HCT116 (cell line): Measurements from ENCODE around the gene SLC25A48. TPM values are rescaled to one million over a fixed set of nuclear protein-coding genes. Genes with fewer than 3 reads are reported as not detected.

Experiments used
- ATAC-seq: fragments of 200-7000 bp; cut with Tn5 transposase; 2 replicates; pipeline ENCODE4 v1.9.1; 2020; ENCODE audit warnings: mild to moderate bottlenecking, moderate library complexity
- BruUV-seq: library from RNA; stranded (reverse); fragments of 400-500 nt; replicated peaks from 2 replicates; lab custom pipeline; 2021; lab: Mats Ljungman, UMichigan
- CTCF ChIA-PET: fragments of 300-600 bp; sonication (Branson Sonifier 250); formaldehyde crosslinking; loops from one replicate; lab custom pipeline; 2021; ENCODE audit warnings: antibody characterized with exemption; lab: Charles Lee
- POLR2A ChIA-PET: fragments of 300-600, 350-600 bp; sonication (Branson Sonifier 250); formaldehyde crosslinking; loops from one replicate; lab custom pipeline; 2021; ENCODE audit warnings: antibody characterized with exemption; lab: Charles Lee
- RAD21 ChIA-PET, 2 experiments: fragments of 300-600 bp; sonication (Branson Sonifier 250); formaldehyde crosslinking; loops; one replicate each; lab custom pipeline; 2023; ENCODE audit warnings: low total read pairs in 2 of 2; ENCODE audit not compliant: uncharacterized antibody in 2 of 2, unreplicated experiment in 2 of 2, low non-redundant PET in 1 of 2; lab: Charles Lee
- DNase-seq: peaks from one replicate; pipeline ENCODE4 v3.0.0-alpha.2; 2010; ENCODE audit warnings: low read depth, low spot score
- H2AFZ ChIP-seq: fragments of 200-600 bp; shearing (Covaris generic), sonication (generic); 2 replicates; pipeline ENCODE4 v1.6.1; 2017; ENCODE audit warnings: low read depth, mixed run types, mixed read lengths, antibody characterized with exemption, low read length; ENCODE audit not compliant: poor library complexity, severe bottlenecking
- H3K27ac ChIP-seq: 2 replicates; pipeline ENCODE4 v1.5.1; 2012; ENCODE audit warnings: low read depth, low read length
- H3K27me3 ChIP-seq: fragments of 200-600 bp; sonication (generic); 2 replicates; pipeline ENCODE4 v1.6.1; 2016; ENCODE audit warnings: mixed run types, low read length, mixed read lengths; ENCODE audit not compliant: insufficient read depth
- H3K36me3 ChIP-seq, 2 experiments: fragments of 200-500 bp in 1 of 2; fragments of 200-600 bp in 1 of 2; sonication (Bioruptor generic) in 1 of 2; sonication (generic) in 1 of 2; 2 replicates each; pipeline versions ENCODE4 v1.5.1 to v1.6.1; 2014 to 2016; ENCODE audit warnings: low read length in 2 of 2, inconsistent platforms in 1 of 2, mixed read lengths in 1 of 2, mixed run types in 1 of 2; ENCODE audit not compliant: insufficient read depth in 2 of 2, control insufficient read depth in 1 of 2
- H3K4me1 ChIP-seq, 2 experiments: fragments of 200-600 bp in 1 of 2; sonication (generic) in 1 of 2; 2 replicates each; pipeline versions ENCODE4 v1.5.1 to v1.6.1; 2012 to 2017; ENCODE audit warnings: low read length in 2 of 2, inconsistent platforms in 1 of 2, mild to moderate bottlenecking in 1 of 2, mixed read lengths in 1 of 2, mixed run types in 1 of 2, moderate library complexity in 1 of 2; ENCODE audit not compliant: insufficient read depth in 2 of 2, control insufficient read depth in 1 of 2
- H3K4me2 ChIP-seq: fragments of 200-600 bp; sonication (generic); 2 replicates; pipeline ENCODE4 v1.6.1; 2017; ENCODE audit warnings: mixed run types, low read length, mixed read lengths
- H3K4me3 ChIP-seq, 2 experiments: fragments of 200-600 bp in 1 of 2; sonication (generic) in 1 of 2; replicated peaks in 1 of 2; 2 replicates each; pipeline ENCODE4 v1.5.1; 2011 to 2016; ENCODE audit warnings: low read length in 2 of 2, control low read depth in 1 of 2, low read depth in 1 of 2, mild to moderate bottlenecking in 1 of 2, mixed read lengths in 1 of 2, mixed run types in 1 of 2
- H3K79me2 ChIP-seq: fragments of 200-600 bp; sonication (generic); 2 replicates; pipeline ENCODE4 v1.6.1; 2017; ENCODE audit warnings: mild to moderate bottlenecking, mixed run types, low read length, moderate library complexity, mixed read lengths; ENCODE audit not compliant: insufficient read depth
- H3K9ac ChIP-seq: fragments of 200-600 bp; sonication (generic); 2 replicates; pipeline ENCODE4 v1.6.1; 2016; ENCODE audit warnings: low read length, mixed read lengths
- H3K9me2 ChIP-seq: fragments of 200-600 bp; sonication (generic), shearing (Covaris generic); 2 replicates; pipeline ENCODE4 v1.6.1; 2017; ENCODE audit warnings: mixed run types, mild to moderate bottlenecking, moderate library complexity; ENCODE audit not compliant: insufficient read depth
- H3K9me3 ChIP-seq, 2 experiments: fragments of 200-500 bp in 1 of 2; fragments of 200-600 bp in 1 of 2; sonication (Bioruptor generic) in 1 of 2; sonication (generic) in 1 of 2; 2 replicates each; pipeline ENCODE4 v1.6.1; 2014 to 2017; ENCODE audit warnings: low read length in 2 of 2, mixed read lengths in 2 of 2, inconsistent platforms in 1 of 2, low read depth in 1 of 2, mild to moderate bottlenecking in 1 of 2, mixed run types in 1 of 2, moderate library complexity in 1 of 2; ENCODE audit not compliant: control insufficient read depth in 1 of 2, insufficient read depth in 1 of 2
- H4K20me1 ChIP-seq: fragments of 200-600 bp; sonication (generic), shearing (Covaris generic); 2 replicates; pipeline ENCODE4 v1.6.1; 2017; ENCODE audit warnings: mixed run types, mild to moderate bottlenecking, moderate library complexity; ENCODE audit not compliant: insufficient read depth
- EZH2 ChIP-seq: fragments of 200-600 bp; sonication (generic); IDR thresholded peaks from 2 replicates; pipeline ENCODE4 v1.6.1; 2017; ENCODE audit warnings: antibody characterized with exemption, mixed run types
- RAD21 ChIP-seq: IDR thresholded peaks from 2 replicates; pipeline ENCODE4 v1.6.1; 2012; ENCODE audit warnings: low read depth, mild to moderate bottlenecking
- SP1 ChIP-seq: IDR thresholded peaks from 2 replicates; pipeline ENCODE4 v1.6.1; 2012; ENCODE audit warnings: low read depth
- YY1 ChIP-seq: IDR thresholded peaks from 2 replicates; pipeline ENCODE4 v1.6.1; 2011; ENCODE audit warnings: low read length, low read depth, moderate library complexity, mild to moderate bottlenecking; ENCODE audit not compliant: insufficient replicate concordance; ENCODE audit errors: extremely low read depth
- intact Hi-C: fragments of 100-400 bp; cut with micrococcal nuclease; formaldehyde crosslinking; loops from 2 replicates; pipeline ENCODE4 v1.10.0; 2022
- total RNA-seq: library from RNA; stranded (reverse); gene quantifications from one replicate; pipeline ENCODE4 v1.2.1, GENCODE V29; 2021; ENCODE audit not compliant: unreplicated experiment
- TF ChIP-seq, protein P1 (sequence below): IDR thresholded peaks from 2 replicates; pipeline ENCODE4 v1.6.1; 2011; ENCODE audit warnings: mild to moderate bottlenecking, low read length, moderate library complexity; ENCODE audit not compliant: insufficient replicate concordance; ENCODE audit errors: extremely low read depth
- TF ChIP-seq, protein P2 (sequence below): IDR thresholded peaks from 2 replicates; pipeline ENCODE4 v1.6.1; 2012
- TF ChIP-seq, protein P3 (sequence below), 3 experiments: fragments of 200-600 bp in 1 of 3; sonication (generic) in 1 of 3; IDR thresholded peaks in 2 of 3; conservative IDR thresholded peaks in 1 of 3; 2 replicates each; pipeline ENCODE4 v1.5.1; 2012 to 2017; ENCODE audit warnings: low read depth in 2 of 3, low read length in 2 of 3, antibody characterized with exemption in 1 of 3, borderline replicate concordance in 1 of 3, control low read depth in 1 of 3, mild to moderate bottlenecking in 1 of 3, mixed read lengths in 1 of 3, mixed run types in 1 of 3, moderate library complexity in 1 of 3; ENCODE audit not compliant: insufficient read depth in 1 of 3
- TF ChIP-seq, protein P4 (sequence below): IDR thresholded peaks from 2 replicates; pipeline ENCODE4 v1.6.1; 2012; ENCODE audit warnings: low read depth

SLC25A48 gene
- total RNA-seq, 1 experiment from 2014 or later, result 2.8 TPM

GRCh38 chr5:135859641-135860040, 25.2 kb downstream of the SLC25A48 start:
- ATAC-seq (no peak), DNase-seq (no peak)
- intact Hi-C loops, result no loop called here
- POLR2A ChIA-PET, result no interaction called here
- Histone ChIP-seq H3K79me2 (no peaks in the 10 kb centered on the region), H3K4me1 (no peaks in the 10 kb centered on the region), H3K4me2 (no peak overlapping the region), H3K36me3 (no peaks in the 10 kb centered on the region), H3K27ac (no peak overlapping the region), H3K27me3 (no peaks in the 10 kb centered on the region), H3K9ac (no peak overlapping the region)
- CTCF ChIA-PET, result interaction anchor here (1.2 kb wide), 1 partner anchor 29 kb away, joined by 3 read pairs; no protein-coding TSS in a partner anchor
- TF ChIP-seq EZH2 (no peak), RAD21 (no peak), YY1 (no peak), SP1 (no peak)
- TF ChIP-seq, protein P1, sequence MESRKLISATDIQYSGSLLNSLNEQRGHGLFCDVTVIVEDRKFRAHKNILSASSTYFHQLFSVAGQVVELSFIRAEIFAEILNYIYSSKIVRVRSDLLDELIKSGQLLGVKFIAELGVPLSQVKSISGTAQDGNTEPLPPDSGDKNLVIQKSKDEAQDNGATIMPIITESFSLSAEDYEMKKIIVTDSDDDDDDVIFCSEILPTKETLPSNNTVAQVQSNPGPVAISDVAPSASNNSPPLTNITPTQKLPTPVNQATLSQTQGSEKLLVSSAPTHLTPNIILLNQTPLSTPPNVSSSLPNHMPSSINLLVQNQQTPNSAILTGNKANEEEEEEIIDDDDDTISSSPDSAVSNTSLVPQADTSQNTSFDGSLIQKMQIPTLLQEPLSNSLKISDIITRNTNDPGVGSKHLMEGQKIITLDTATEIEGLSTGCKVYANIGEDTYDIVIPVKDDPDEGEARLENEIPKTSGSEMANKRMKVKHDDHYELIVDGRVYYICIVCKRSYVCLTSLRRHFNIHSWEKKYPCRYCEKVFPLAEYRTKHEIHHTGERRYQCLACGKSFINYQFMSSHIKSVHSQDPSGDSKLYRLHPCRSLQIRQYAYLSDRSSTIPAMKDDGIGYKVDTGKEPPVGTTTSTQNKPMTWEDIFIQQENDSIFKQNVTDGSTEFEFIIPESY, result no peak
- TF ChIP-seq, protein P2, sequence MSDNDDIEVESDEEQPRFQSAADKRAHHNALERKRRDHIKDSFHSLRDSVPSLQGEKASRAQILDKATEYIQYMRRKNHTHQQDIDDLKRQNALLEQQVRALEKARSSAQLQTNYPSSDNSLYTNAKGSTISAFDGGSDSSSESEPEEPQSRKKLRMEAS, result no peak
- TF ChIP-seq, protein P3, sequence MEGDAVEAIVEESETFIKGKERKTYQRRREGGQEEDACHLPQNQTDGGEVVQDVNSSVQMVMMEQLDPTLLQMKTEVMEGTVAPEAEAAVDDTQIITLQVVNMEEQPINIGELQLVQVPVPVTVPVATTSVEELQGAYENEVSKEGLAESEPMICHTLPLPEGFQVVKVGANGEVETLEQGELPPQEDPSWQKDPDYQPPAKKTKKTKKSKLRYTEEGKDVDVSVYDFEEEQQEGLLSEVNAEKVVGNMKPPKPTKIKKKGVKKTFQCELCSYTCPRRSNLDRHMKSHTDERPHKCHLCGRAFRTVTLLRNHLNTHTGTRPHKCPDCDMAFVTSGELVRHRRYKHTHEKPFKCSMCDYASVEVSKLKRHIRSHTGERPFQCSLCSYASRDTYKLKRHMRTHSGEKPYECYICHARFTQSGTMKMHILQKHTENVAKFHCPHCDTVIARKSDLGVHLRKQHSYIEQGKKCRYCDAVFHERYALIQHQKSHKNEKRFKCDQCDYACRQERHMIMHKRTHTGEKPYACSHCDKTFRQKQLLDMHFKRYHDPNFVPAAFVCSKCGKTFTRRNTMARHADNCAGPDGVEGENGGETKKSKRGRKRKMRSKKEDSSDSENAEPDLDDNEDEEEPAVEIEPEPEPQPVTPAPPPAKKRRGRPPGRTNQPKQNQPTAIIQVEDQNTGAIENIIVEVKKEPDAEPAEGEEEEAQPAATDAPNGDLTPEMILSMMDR (IDR thresholded peaks at IDR 0.05 in 2 of 3, conservative IDR thresholded peaks at IDR 0.05 in 1 of 3; ENCODE audit: borderline replicate concordance in 1 of 3, insufficient read depth in 1 of 3, low read depth in 2 of 3, low read length in 2 of 3), result no peak
- TF ChIP-seq, protein P4, sequence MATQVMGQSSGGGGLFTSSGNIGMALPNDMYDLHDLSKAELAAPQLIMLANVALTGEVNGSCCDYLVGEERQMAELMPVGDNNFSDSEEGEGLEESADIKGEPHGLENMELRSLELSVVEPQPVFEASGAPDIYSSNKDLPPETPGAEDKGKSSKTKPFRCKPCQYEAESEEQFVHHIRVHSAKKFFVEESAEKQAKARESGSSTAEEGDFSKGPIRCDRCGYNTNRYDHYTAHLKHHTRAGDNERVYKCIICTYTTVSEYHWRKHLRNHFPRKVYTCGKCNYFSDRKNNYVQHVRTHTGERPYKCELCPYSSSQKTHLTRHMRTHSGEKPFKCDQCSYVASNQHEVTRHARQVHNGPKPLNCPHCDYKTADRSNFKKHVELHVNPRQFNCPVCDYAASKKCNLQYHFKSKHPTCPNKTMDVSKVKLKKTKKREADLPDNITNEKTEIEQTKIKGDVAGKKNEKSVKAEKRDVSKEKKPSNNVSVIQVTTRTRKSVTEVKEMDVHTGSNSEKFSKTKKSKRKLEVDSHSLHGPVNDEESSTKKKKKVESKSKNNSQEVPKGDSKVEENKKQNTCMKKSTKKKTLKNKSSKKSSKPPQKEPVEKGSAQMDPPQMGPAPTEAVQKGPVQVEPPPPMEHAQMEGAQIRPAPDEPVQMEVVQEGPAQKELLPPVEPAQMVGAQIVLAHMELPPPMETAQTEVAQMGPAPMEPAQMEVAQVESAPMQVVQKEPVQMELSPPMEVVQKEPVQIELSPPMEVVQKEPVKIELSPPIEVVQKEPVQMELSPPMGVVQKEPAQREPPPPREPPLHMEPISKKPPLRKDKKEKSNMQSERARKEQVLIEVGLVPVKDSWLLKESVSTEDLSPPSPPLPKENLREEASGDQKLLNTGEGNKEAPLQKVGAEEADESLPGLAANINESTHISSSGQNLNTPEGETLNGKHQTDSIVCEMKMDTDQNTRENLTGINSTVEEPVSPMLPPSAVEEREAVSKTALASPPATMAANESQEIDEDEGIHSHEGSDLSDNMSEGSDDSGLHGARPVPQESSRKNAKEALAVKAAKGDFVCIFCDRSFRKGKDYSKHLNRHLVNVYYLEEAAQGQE, result no peak
- TF ChIP-seq, all 23 proteins: peak for 0
- RAD21 ChIA-PET, result no interaction called here
- Histone ChIP-seq H3K9me3 (no peaks in the 10 kb centered on the region), H4K20me1 (no peaks in the 10 kb centered on the region), H2AFZ (no peak overlapping the region), H3K4me3 (no peak overlapping the region), H3K9me2 (no peaks in the 10 kb centered on the region)
- BruUV-seq, result no TSS peak
